Measurements from ENCODE around the gene KCTD10. TPM values are rescaled to one million over a fixed set of nuclear protein-coding genes. Genes with fewer than 3 reads are reported as not detected.

KCTD10 gene
- total RNA-seq, 1 experiment from 2014 or later = 45.9 TPM

GRCh38 chr12:109519787-109520186 is 42.7 kb upstream of the KCTD10 start:
- no peaks in the 10 kb centered on the region for H3K9me3 ChIP-seq (ENCODE audit: insufficient read depth, low read depth)
- H3K79me2 ChIP-seq (ENCODE audit: low read depth) = no peaks in the 10 kb centered on the region
- no peak overlapping the region for H2AFZ ChIP-seq
- CTCF ChIA-PET = no interaction called here
- no peaks in the 10 kb centered on the region for H3K9me2 ChIP-seq (ENCODE audit: insufficient read depth)
- H3K27me3 ChIP-seq (ENCODE audit: insufficient read depth, low read depth) = no peaks in the 10 kb centered on the region
- H3K4me3 ChIP-seq = no peak overlapping the region
- no peaks in the 10 kb centered on the region for H3K4me1 ChIP-seq (replicated peaks; ENCODE audit: insufficient read depth)
- no peak overlapping the region for H3K27ac ChIP-seq
- no peaks in the 10 kb centered on the region for H4K20me1 ChIP-seq (ENCODE audit: insufficient read depth)
- BruUV-seq (replicated peaks) = no TSS peak
- intact Hi-C loops (cut with micrococcal nuclease; ENCODE audit: unreplicated experiment) = loop anchor here (1.0 to 2.0 kb wide), 2 partner anchors 78 to 87 kb away; no protein-coding TSS in a partner anchor
- no peak for TF ChIP-seq EZH2 (IDR thresholded peaks at IDR 0.05; ENCODE audit: low read depth)
- TF ChIP-seq CTCF (conservative IDR thresholded peaks at IDR 0.05) = no peak
- no peak for DNase-seq
- H3K4me2 ChIP-seq = no peak overlapping the region
- POLR2A ChIA-PET (ENCODE audit: unreplicated experiment) = no interaction called here
- no peaks in the 10 kb centered on the region for H3K36me3 ChIP-seq (ENCODE audit: low read depth)
- no peaks in the 10 kb centered on the region for H3F3A ChIP-seq (ENCODE audit: insufficient read depth, low read depth)

- H3K9me2 ChIP-seq (ENCODE audit: insufficient read depth) = no peaks in the 10 kb centered on the region
- no peaks in the 10 kb centered on the region for H4K20me1 ChIP-seq (ENCODE audit: insufficient read depth)
- peak; percentile 93 for TF ChIP-seq CTCF (conservative IDR thresholded peaks at IDR 0.05)
- no peak for TF ChIP-seq EZH2 (IDR thresholded peaks at IDR 0.05; ENCODE audit: low read depth)
- H3K27me3 ChIP-seq (ENCODE audit: insufficient read depth, low read depth) = no peaks in the 10 kb centered on the region
- no peaks in the 10 kb centered on the region for H3K79me2 ChIP-seq (ENCODE audit: low read depth)
- ChIA-PET CTCF (interaction anchor here (0.5 kb wide), 1 partner anchor 35 kb away, joined by 3 read pairs; no protein-coding TSS in a partner anchor), POLR2A (ENCODE audit: unreplicated experiment) (no interaction called here)
- no peak overlapping the region for H3K4me2 ChIP-seq
- no TSS peak for BruUV-seq (replicated peaks)
- H3K27ac ChIP-seq = no peak overlapping the region
- H3K4me1 ChIP-seq (replicated peaks; ENCODE audit: insufficient read depth) = no peaks in the 10 kb centered on the region
- H3F3A ChIP-seq (ENCODE audit: insufficient read depth, low read depth) = no peaks in the 10 kb centered on the region
- no peaks in the 10 kb centered on the region for H3K36me3 ChIP-seq (ENCODE audit: low read depth)
- no peak overlapping the region for H2AFZ ChIP-seq
- no peak overlapping the region for H3K4me3 ChIP-seq
- intact Hi-C loops (cut with micrococcal nuclease; ENCODE audit: unreplicated experiment) = loop anchor here (1.0 to 2.0 kb wide), 3 partner anchors 78 to 256 kb away; no protein-coding TSS in a partner anchor
- DNase-seq = peak in 1 of 2 experiments; percentile 57
- no peaks in the 10 kb centered on the region for H3K9me3 ChIP-seq (ENCODE audit: insufficient read depth, low read depth)
Observed at GRCh38 chr12:109518820-109519665, 41.9 kb upstream of the KCTD10 start.

- Histone ChIP-seq H3K4me1 (replicated peaks; ENCODE audit: insufficient read depth) (no peaks in the 10 kb centered on the region), H3K36me3 (ENCODE audit: low read depth) (no peaks in the 10 kb centered on the region), H4K20me1 (ENCODE audit: insufficient read depth) (no peaks in the 10 kb centered on the region), H2AFZ (no peak overlapping the region), H3K4me2 (no peak overlapping the region), H3K27ac (no peak overlapping the region), H3F3A (ENCODE audit: insufficient read depth, low read depth) (no peaks in the 10 kb centered on the region), H3K79me2 (ENCODE audit: low read depth) (no peaks in the 10 kb centered on the region), H3K9me3 (ENCODE audit: insufficient read depth, low read depth) (no peaks in the 10 kb centered on the region), H3K9me2 (ENCODE audit: insufficient read depth) (no peaks in the 10 kb centered on the region), H3K27me3 (ENCODE audit: insufficient read depth, low read depth) (no peaks in the 10 kb centered on the region), H3K4me3 (no peak overlapping the region)
- POLR2A ChIA-PET (ENCODE audit: unreplicated experiment) = no interaction called here
- CTCF ChIA-PET = no interaction called here
- TF ChIP-seq CTCF (conservative IDR thresholded peaks at IDR 0.05) = no peak
- no peak for TF ChIP-seq EZH2 (IDR thresholded peaks at IDR 0.05; ENCODE audit: low read depth)
- intact Hi-C loops (cut with micrococcal nuclease; ENCODE audit: unreplicated experiment) = loop anchor here (1.0 to 2.0 kb wide), 2 partner anchors 85 to 258 kb away; no protein-coding TSS in a partner anchor
- BruUV-seq (replicated peaks) = no TSS peak
- no peak for DNase-seq
Observed at GRCh38 chr12:109517619-109518018, 40.5 kb upstream of the KCTD10 start.

Measured in PC-9 (cell line).